Right lobe of liver (tissue), 4 donors: Measurements from ENCODE around the gene MAP3K20.

Experiments
- CTCF ChIP-seq, 4 donors: fragments of 200-600 bp in 3 of 4; fragments of 450-650 bp in 1 of 4; IDR thresholded peaks; one replicate each; pipeline versions ENCODE4 v1.5.1 to v1.8.0; 2016 to 2022; ENCODE audit warnings: antibody characterized with exemption in 4 of 4, mild to moderate bottlenecking in 2 of 4
- POLR2A ChIP-seq: fragments of 450-650 bp; IDR thresholded peaks from one replicate; pipeline ENCODE4 v1.6.1; 2017; ENCODE audit warnings: antibody characterized with exemption, mild to moderate bottlenecking
- donor health status: DM: no; HTN: no; CAD: no.
- donor health status: DM: no; HTN: no; CAD: no.
- donor health status: DM: no; HTN: yes; CAD: no.

GRCh38 chr2:173145454-173145853 is 69.8 kb downstream of the MAP3K20 start:
- no peak for TF ChIP-seq CTCF (IDR thresholded peaks at IDR 0.05)
- TF ChIP-seq POLR2A, result no peak
